Caco-2 (cell line): Measurements from ENCODE around the gene MAN1B1. TPM values are rescaled to one million over a fixed set of nuclear protein-coding genes. Genes with fewer than 3 reads are reported as not detected.
"Not testable (repeated sequence)": the region's sequence is repeated elsewhere in the genome, so short reads cannot be mapped to it uniquely, and the experiment has no call there.

Experiments
- BruUV-seq: library from RNA; stranded (reverse); fragments of 400-500 nt; replicated peaks from 2 replicates; lab custom pipeline; 2021; lab: Mats Ljungman, UMichigan
- CTCF ChIA-PET: fragments of 300-600 bp; sonication (Branson Sonifier 250); formaldehyde crosslinking; loops from one replicate; lab custom pipeline; 2022; ENCODE audit warnings: antibody characterized with exemption; lab: Charles Lee
- POLR2A ChIA-PET: fragments of 300-600 bp; sonication (Branson Sonifier 250); formaldehyde crosslinking; loops from one replicate; lab custom pipeline; 2022; ENCODE audit warnings: antibody characterized with exemption; lab: Charles Lee
- DNase-seq, 2 experiments: peaks; one replicate each; pipeline versions ENCODE4 v3.0.0 to v3.0.0-alpha.2; 2020 to 2022
- H3K27me3 ChIP-seq: replicated peaks from 2 replicates; pipeline ENCODE4 v1.6.0; 2011; ENCODE audit warnings: low read length; ENCODE audit not compliant: control insufficient read depth, insufficient read depth
- H3K36me3 ChIP-seq: 2 replicates; pipeline ENCODE4 v1.5.1; 2011; ENCODE audit warnings: low read length; ENCODE audit not compliant: control insufficient read depth, insufficient read depth
- H3K4me1 ChIP-seq: fragments of 250-450 bp; sonication (Bioruptor Pico); 2 replicates; pipeline ENCODE4 v1.5.1; 2020; ENCODE audit warnings: mild to moderate bottlenecking
- H3K4me3 ChIP-seq: 2 replicates; pipeline ENCODE4 v1.5.1; 2011; ENCODE audit warnings: low read depth, mild to moderate bottlenecking, control low read depth, low read length
- H3K9me3 ChIP-seq: fragments of 250-450 bp; sonication (Bioruptor Pico); 2 replicates; pipeline ENCODE4 v1.5.1; 2020; ENCODE audit warnings: mild to moderate bottlenecking, moderate library complexity
- H3K27ac Mint-ChIP-seq: one replicate; pipeline ENCODE4 v1.8.0; 2022; ENCODE audit warnings: mixed read lengths; ENCODE audit not compliant: unreplicated experiment
- H3K27me3 Mint-ChIP-seq: one replicate; pipeline ENCODE4 v1.8.0; 2022; ENCODE audit warnings: mixed read lengths; ENCODE audit not compliant: insufficient read depth, unreplicated experiment
- H3K36me3 Mint-ChIP-seq: one replicate; pipeline ENCODE4 v1.8.0; 2022; ENCODE audit warnings: mild to moderate bottlenecking, mixed read lengths; ENCODE audit not compliant: insufficient read depth, unreplicated experiment
- H3K4me1 Mint-ChIP-seq: one replicate; pipeline ENCODE4 v1.8.0; 2022; ENCODE audit warnings: low read depth, mixed read lengths; ENCODE audit not compliant: unreplicated experiment
- H3K4me3 Mint-ChIP-seq: one replicate; pipeline ENCODE4 v1.8.0; 2022; ENCODE audit warnings: mild to moderate bottlenecking, moderate library complexity, mixed read lengths; ENCODE audit not compliant: unreplicated experiment
- H3K9me3 Mint-ChIP-seq: one replicate; pipeline ENCODE4 v1.8.0; 2022; ENCODE audit warnings: mixed read lengths; ENCODE audit not compliant: unreplicated experiment
- intact Hi-C: fragments of 100-400 bp; cut with micrococcal nuclease; formaldehyde crosslinking; loops from one replicate; pipeline ENCODE4 v1.10.0; 2022; ENCODE audit not compliant: unreplicated experiment
- total RNA-seq: library from RNA; stranded (reverse); gene quantifications from 2 replicates; pipeline ENCODE4 v1.2.3, GENCODE V29; 2022
- TF ChIP-seq, protein P1 (sequence below), 2 experiments: fragments of 200-600 bp in 1 of 2; IDR thresholded peaks; 1 replicate in 1 of 2; 2 replicates in 1 of 2; pipeline versions ENCODE4 v1.5.1 to v1.8.0; 2011 to 2022; ENCODE audit warnings: antibody characterized with exemption in 1 of 2, control low read depth in 1 of 2, inconsistent platforms in 1 of 2, low read depth in 1 of 2, low read length in 1 of 2, mild to moderate bottlenecking in 1 of 2, moderate library complexity in 1 of 2; ENCODE audit not compliant: insufficient read depth in 1 of 2, severe bottlenecking in 1 of 2, unreplicated experiment in 1 of 2

Gene MAN1B1
- total RNA-seq, 1 experiment from 2014 or later = 57.7 TPM

DNA sequence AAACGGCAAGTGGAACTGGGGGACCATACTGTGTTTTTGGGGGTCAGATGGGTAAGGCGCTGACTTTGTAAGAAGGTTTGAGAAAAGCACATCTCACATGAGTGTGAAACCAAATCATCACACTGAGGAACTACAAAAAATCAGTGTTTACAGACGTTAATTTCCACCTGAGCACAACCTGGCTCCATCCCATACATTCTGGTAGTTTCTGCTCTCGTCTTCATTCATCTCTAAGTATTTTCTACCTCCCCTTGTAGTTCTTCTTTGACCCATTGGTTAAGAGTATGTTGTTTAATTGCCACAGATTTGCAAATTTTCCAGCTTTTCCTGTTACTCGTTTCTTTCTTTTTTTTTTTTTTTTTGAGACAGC is 36.7 kb downstream of the MAN1B1 start:
- ChIA-PET CTCF (interaction anchor here (1.3 kb wide), 1 partner anchor 299 kb away, joined by 5 read pairs; the partner anchor contains the start of gene EXD3), POLR2A (no interaction called here)
- no peak overlapping the region for H3K4me3 ChIP-seq
- no peaks in the 10 kb centered on the region for H3K36me3 ChIP-seq
- TF ChIP-seq, protein P1, sequence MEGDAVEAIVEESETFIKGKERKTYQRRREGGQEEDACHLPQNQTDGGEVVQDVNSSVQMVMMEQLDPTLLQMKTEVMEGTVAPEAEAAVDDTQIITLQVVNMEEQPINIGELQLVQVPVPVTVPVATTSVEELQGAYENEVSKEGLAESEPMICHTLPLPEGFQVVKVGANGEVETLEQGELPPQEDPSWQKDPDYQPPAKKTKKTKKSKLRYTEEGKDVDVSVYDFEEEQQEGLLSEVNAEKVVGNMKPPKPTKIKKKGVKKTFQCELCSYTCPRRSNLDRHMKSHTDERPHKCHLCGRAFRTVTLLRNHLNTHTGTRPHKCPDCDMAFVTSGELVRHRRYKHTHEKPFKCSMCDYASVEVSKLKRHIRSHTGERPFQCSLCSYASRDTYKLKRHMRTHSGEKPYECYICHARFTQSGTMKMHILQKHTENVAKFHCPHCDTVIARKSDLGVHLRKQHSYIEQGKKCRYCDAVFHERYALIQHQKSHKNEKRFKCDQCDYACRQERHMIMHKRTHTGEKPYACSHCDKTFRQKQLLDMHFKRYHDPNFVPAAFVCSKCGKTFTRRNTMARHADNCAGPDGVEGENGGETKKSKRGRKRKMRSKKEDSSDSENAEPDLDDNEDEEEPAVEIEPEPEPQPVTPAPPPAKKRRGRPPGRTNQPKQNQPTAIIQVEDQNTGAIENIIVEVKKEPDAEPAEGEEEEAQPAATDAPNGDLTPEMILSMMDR (IDR thresholded peaks at IDR 0.05; ENCODE audit: insufficient read depth in 1 of 2, low read depth in 1 of 2, low read length in 1 of 2, severe bottlenecking in 1 of 2, unreplicated experiment in 1 of 2) = no peak
- intact Hi-C loops = no loop called here
- no peak for DNase-seq
- Mint-ChIP-seq H3K9me3 (no peaks in the 10 kb centered on the region), H3K36me3 (peaks cover 14% of the 10 kb centered on the region), H3K4me3 (no peak overlapping the region), H3K27me3 (no peaks in the 10 kb centered on the region), H3K27ac (no peak overlapping the region), H3K4me1 (peaks cover 16% of the 10 kb centered on the region)
- H3K4me1 ChIP-seq = 0 out of 2 replicates have a peak, but pooled peaks cover 6% of the 10 kb centered on the region
- no peaks in the 10 kb centered on the region for H3K9me3 ChIP-seq
- H3K27me3 ChIP-seq = no peaks in the 10 kb centered on the region
- no TSS peak for BruUV-seq

DNA sequence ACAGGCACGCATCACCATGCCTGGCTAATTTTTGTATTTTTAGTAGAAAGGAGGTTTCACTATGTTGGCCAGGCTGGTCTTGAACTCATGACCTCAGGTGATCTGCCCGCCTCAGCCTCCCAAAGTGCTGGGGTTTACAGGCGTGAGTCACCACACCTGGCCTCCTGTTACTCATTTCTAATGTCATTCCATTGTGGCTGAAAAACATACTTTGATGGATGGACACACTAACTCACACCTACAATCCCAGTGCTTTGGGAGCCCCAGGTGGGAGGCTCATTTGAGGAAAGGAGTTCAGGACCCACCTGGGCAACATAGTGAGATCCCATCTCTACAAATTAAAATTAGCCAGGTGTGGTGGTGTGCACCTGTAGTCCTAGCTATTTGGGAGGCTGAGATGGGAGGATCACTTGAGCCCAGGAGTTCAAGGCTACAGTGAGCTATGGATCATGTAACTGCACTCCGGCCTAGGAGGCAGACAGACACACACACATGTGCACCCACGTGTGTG is 37.2 kb downstream of the MAN1B1 start:
- H3K9me3 Mint-ChIP-seq, H3K36me3 ChIP-seq, H3K4me3 ChIP-seq, POLR2A ChIA-PET, intact Hi-C loops, H3K27me3 Mint-ChIP-seq, CTCF ChIA-PET, H3K4me3 Mint-ChIP-seq, H3K4me1 ChIP-seq, DNase-seq, BruUV-seq, H3K27ac Mint-ChIP-seq, H3K9me3 ChIP-seq, H3K27me3 ChIP-seq: not testable (repeated sequence)
- Mint-ChIP-seq H3K4me1 (peaks cover 21% of the 10 kb centered on the region), H3K36me3 (peaks cover 16% of the 10 kb centered on the region)

DNA sequence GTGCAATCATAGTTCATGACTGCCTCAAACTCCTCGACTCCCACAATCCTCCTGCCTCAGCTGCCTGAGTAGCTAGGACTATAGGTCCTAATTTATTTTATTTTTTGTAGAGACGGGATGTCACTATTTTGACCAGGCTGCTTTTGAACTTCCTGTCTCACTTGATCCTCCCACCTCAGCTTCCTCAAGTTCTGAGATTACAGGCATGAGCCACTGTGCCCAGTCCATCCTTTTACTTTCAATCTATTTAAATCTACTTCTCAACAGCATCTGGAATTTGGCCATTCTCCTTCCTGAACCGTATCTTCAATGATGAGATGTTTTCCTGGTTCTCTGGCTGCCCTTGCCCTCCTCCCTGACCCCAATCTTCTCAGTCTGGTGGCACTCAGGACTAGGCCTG is 40.0 kb downstream of the MAN1B1 start:
- TF ChIP-seq, protein P1 (IDR thresholded peaks at IDR 0.05; ENCODE audit: insufficient read depth in 1 of 2, low read depth in 1 of 2, low read length in 1 of 2, severe bottlenecking in 1 of 2, unreplicated experiment in 1 of 2) = no peak
- H3K4me1 ChIP-seq = 0 out of 2 replicates have a peak, but pooled peaks cover 9% of the 10 kb centered on the region
- no peaks in the 10 kb centered on the region for H3K27me3 ChIP-seq
- BruUV-seq = no TSS peak
- Mint-ChIP-seq H3K4me1 (peaks cover 21% of the 10 kb centered on the region), H3K9me3 (no peaks in the 10 kb centered on the region), H3K27ac (peak overlapping the region; percentile 89), H3K36me3 (peaks cover 10% of the 10 kb centered on the region), H3K27me3 (no peaks in the 10 kb centered on the region), H3K4me3 (peak overlapping the region; percentile 82)
- POLR2A ChIA-PET = interaction anchor here (1.5 kb wide), 1 partner anchor 114 kb away, joined by 6 read pairs; the partner anchor contains the start of gene TUBB4B
- no peaks in the 10 kb centered on the region for H3K36me3 ChIP-seq
- intact Hi-C loops = loop anchor here (5.0 kb wide), 1 partner anchor 41 kb away; no protein-coding TSS in a partner anchor
- CTCF ChIA-PET = interaction anchor here (1.1 kb wide), 1 partner anchor 74 kb away, joined by 3 read pairs; the partner anchor contains the start of gene TPRN
- DNase-seq = no peak
- peak overlapping the region; percentile 40 for H3K4me3 ChIP-seq
- H3K9me3 ChIP-seq = no peaks in the 10 kb centered on the region
